Activated gamma-delta T cell (primary cell): ENCODE results near the gene POLR3C.
A peak's percentile ranks its signal among the peaks of the same experiment; 100 is the strongest.

Experiments used
- DNase-seq: peaks from one replicate; lab custom pipeline; 2025; lab: John Stamatoyannopoulos, UW

POLR3C gene

GRCh38 chr1:145871994-145872924, 48.3 kb downstream of the POLR3C start:
- DNase-seq, result no peak

DNA sequence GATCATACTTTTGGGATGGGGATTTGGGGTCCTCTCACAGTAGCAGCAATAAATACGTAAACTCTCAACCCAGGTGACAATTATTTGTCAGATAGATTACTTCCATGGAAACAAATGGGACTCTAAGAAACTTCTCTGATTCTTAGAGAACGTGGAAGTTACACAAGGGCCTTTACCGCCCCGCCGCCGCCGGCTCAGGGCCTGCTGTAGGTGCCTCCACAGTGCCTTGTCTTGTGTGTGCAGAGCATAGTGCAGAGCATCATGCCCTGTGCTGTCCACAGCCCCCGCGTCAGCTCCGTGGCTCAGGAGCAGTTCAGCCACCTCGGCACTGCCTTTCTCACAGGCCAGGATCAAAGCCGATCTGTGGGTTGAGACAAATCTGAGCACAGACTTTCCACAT, 50.6 kb downstream of the POLR3C start:
- DNase-seq, result no peak

DNA sequence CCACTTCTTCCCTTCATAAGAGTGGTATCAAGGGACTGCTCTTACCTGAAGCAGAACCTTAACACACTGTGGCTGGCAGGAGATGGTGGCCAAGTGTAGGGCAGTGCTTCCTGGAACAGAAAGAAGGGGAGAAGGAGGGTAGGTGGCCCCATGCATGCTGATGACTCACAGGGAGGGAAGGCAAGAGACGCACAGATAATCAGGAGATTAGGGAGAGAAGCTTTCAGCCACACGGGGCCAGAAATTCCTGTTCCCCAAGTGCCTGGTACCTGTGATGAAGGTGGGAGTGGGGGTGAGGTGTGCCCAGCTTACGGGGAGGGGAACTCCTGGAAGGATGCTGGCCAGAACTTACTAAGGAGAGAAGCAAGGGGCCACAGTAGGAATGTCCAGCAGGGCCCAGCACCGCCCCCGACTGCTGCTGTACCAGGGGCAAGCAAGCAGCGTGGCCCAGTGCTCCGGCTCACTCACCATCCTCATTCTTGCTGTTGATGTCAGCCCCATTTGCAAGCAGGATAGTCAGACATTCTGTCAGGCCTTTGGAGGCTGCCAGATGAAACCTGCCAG, 54.0 kb downstream of the POLR3C start:
- DNase-seq, result no peak

DNA sequence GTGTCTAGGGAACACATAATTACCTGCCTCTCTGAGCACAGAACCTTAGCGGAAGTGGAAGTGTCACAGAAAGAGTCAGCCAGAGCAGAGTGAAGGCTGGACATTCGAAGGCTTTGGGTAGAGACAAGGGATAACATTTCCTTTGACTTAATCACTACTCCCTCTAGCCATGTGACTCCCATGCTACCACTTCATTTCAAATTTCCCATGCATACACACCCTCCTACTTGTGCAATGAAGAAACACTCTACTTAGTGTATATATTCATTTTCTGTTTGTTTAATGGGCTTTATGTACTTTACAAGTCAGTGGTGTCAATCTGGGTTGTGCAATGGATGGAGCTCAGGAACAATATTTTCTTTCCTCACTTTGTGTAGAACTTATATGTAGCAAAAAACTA, 54.7 kb downstream of the POLR3C start:
- DNase-seq, result no peak

- DNase-seq, result no peak
Measured at GRCh38 chr1:145879775-145880174, 55.8 kb downstream of the POLR3C start.

DNA sequence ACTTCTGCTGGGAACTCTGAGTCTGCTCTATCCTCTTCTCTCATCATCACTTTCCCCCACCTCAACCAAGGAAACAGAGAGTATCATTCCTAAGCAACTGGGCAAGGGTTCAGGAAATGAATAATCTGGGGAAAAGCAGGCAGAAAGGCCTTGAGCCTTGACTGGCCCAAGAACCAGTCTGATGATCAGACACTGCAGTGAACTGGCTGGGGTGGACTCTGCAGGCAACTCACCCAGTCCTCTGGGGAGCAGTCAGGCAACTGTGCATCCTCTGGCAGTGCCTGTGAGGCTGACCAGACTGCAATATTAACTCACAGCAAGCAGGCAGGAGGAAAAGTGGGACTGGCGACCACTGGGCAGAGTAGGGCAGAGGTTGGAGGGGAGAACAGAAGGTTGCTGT, 60.7 kb downstream of the POLR3C start:
- DNase-seq, result no peak

DNA sequence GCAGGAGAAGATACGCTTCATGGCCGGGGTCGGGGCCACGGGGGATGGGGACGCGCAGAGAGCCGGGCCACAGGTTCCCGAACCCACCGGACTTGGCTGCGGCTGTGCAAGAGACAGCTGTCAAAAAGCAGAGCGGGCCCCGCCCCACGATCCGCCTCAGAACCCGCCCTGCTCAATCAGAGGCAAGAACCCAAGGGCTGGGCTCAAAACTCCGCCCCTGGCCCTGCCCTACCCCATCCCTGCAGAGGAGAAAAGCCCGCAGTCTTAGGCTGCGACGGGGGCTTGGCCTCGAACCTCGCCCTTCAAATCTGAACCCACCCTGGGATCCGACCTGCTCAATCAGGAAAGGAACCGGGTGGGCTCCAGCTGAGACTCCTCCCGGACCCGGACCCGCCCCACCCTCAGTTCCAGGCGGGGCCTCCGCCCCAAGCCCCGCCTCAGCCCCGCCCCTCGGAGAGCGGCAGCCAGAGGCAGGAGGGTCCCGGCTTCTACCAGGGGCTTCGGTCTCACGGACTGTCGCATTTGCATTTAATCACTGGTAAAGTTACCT, 61.8 kb downstream of the POLR3C start, which contains the start of gene ANKRD35:
TSS of gene ANKRD35 (minus strand) at position 129 of the 550 bp plus-strand sequence. CDS start at position 21, 108 bp downstream.
- peak; percentile 65 for DNase-seq

DNA sequence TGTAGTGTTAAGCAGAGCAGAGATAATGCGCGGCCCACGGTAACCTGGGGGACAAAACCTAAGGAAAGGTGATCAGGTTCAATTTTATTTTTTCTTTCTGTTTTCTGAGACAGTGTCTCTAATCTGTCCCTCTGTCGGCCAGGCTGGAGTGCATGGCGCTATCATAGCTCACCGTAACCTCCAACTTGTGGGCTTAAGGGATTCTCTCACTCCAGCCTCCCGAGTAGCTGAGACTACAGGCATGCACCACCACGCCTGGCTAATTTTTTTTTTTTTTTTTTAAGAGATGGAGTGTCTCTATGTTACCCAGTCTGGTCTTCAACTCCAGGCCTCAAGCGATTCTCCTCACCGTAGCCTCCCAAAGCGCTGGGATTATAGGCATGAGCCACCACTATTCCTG, 62.4 kb downstream of the POLR3C start:
- no peak for DNase-seq

DNA sequence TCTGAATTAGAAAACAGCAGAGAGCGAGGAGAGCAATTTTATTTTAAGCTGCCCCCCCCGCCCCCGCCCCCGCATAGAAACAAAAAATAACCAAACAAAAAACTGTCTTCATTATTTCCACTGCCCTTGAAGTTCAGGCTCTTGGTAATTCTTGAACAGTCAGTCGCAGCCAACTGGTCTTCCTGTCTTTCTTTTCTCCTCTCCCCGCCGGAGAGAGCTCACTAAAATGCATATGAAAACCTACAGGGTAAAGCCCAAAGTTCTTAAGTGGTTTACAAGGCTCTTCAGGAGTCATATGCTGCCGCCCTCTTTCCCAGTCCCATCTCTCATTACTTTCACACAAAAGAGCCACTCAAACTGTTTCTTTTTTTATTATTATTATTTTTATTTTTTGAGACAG, 62.8 kb downstream of the POLR3C start:
- DNase-seq, result no peak

- DNase-seq, result no peak
Measured at GRCh38 chr1:145887631-145888030, 63.6 kb downstream of the POLR3C start.

- no peak for DNase-seq
Measured at GRCh38 chr1:145889722-145890121, 65.7 kb downstream of the POLR3C start.

- DNase-seq, result no peak
Measured at GRCh38 chr1:145891143-145891542, 67.1 kb downstream of the POLR3C start.

DNA sequence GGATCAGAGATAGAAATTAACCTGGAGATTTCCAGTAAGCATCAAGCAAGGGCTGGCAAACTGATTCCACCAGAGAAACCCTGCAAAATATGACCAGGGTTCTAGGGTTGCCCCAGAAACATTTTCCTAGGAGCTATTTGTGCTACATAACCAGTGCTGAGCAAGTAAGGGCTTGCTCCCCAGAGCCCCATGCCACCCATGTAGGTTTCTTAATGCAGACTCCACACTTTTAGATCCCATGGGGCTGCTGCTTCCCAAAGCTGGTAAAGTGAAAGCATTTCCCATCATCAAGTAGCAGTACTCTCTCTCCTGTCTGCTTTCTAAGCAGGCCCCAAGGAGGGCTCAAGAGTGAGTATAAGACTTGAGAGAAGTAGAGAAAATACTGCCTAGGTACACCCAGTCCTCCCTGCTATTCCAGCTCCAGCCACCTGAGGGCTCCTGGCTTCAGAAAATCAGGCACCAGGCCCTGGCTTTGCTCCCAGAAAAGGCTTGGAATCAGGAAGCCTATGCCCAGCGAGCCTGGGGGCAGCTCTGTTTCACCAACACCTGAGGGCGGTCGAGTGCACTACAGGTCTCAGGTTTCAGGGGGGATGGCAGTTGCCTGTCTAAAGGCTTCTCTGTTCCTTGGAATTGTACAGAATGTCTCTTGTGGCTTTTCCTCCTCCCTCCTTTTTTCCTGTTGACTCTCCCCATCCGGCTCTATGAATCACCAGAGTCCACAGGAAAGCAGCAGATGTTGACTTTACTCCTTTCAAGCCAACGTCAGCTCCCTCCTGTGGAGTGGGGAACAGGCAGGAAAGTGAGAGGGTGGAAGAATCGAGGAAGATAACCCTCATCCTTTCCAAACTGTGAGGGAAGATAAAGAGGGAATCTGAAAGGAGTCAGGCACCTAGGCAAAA, 67.8 kb downstream of the POLR3C start:
- DNase-seq, result no peak

DNA sequence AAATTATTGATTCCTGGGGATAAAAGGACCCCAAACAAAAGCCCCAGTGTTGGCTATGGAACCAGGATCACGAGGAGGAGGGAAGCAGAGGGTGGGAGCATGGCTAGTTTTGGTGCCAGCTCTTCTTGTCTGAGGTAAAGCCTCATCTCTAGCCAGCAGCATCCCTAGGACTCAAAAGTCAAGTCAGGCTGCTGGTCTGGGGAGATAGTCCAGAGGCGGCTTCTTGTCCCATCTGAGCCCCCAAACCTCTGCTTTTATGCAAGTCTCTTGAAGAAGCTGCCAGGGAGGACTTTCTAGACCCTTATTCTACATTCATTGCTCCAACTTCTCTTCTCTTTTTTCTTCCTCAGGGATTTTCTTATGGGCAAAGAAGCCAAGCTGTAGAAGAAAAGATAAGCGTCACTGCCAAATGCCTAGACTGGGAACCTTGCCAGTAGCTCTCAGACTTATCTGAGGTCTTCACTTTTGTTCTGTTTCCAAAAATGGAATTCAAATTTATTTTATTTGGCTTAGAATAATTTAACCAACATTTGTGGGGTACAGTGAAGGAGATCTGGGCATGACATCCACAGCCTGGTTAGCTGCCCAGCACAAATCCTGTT, 68.6 kb downstream of the POLR3C start:
- no peak for DNase-seq

DNA sequence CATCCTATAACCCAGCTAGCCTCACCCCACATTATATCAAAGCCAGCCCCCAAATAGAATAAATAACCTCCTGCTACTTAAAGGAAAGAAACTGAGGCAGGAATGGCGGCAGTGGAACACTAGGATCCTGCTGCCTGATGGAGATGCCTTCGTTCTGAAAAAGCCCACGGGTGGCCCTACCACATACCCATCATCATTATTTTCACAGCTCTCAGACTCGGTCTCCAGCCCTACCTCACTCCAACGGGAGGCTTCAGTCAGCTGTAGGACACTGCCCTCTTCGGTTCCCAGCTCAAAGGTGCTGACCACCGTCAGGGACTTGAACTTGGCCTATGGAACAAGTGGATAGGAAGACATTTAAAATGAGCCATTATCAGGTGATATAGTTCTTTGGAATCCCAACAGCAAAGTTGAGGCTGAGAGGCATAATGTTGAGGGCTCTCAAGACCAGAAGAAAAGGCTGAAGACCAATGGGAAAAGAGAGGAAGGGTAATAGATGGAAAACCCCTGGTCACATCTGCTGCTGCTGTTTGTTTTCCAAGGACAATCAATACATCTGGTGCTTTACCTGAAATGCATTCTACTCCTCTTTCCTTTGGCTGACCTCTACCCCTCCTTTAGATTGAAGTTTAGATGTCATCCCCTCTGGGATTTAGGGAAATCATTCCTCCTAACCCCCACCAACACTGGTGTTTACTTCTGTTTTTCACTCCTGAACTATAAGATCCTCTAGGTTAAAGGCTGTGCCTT, 69.5 kb downstream of the POLR3C start:
- DNase-seq, result no peak
